GM12878 (cell line): ENCODE data around the gene ACVR1. TPM values are rescaled to one million over a fixed set of nuclear protein-coding genes. Genes with fewer than 3 reads are reported as not detected.

Source experiments
- ATAC-seq: fragments of 200-7000 bp; cut with Tn5 transposase; 3 replicates; pipeline ENCODE4 v1.9.1; 2020; ENCODE audit warnings: mild to moderate bottlenecking, moderate library complexity
- BruUV-seq: library from RNA; stranded (reverse); fragments of 400-500 nt; replicated peaks from 2 replicates; lab custom pipeline; 2021; lab: Mats Ljungman, UMichigan
- CTCF ChIA-PET: fragments of 300-600 bp; sonication (Branson Sonifier 250); formaldehyde crosslinking; extraction: SDS; loops from one replicate; lab custom pipeline; 2021; ENCODE audit warnings: inconsistent platforms; lab: Yijun Ruan, JAX
- POLR2A ChIA-PET: fragments of 350-600 bp; formaldehyde crosslinking; extraction: SDS; loops from one replicate; lab custom pipeline; 2021; ENCODE audit warnings: inconsistent platforms; lab: Charles Lee
- RAD21 ChIA-PET: fragments of 300-600 bp; sonication (Branson Sonifier 250); formaldehyde crosslinking; loops from one replicate; lab custom pipeline; 2023; ENCODE audit warnings: antibody characterized with exemption; ENCODE audit not compliant: unreplicated experiment; lab: Charles Lee
- SMC1A ChIA-PET: fragments of 300-600 bp; sonication (Branson Sonifier 250); formaldehyde crosslinking; loops from one replicate; lab custom pipeline; 2023; ENCODE audit not compliant: unreplicated experiment, uncharacterized antibody; lab: Charles Lee
- DNase-seq: peaks from one replicate; pipeline ENCODE4 v3.0.0-alpha.2; 2011; ENCODE audit warnings: low read depth, low spot score
- FAIRE-seq: peaks from 3 replicates; lab custom pipeline; 2011; peaks lifted over from hg19 to GRCh38; lab: Jason Lieb, UNC
- H2AFZ ChIP-seq: 2 replicates; pipeline ENCODE4 v1.6.0; 2011; ENCODE audit warnings: low read depth, low read length, control low read depth; ENCODE audit not compliant: control insufficient read depth
- H3K27ac ChIP-seq: 2 replicates; pipeline ENCODE4 v1.5.1; 2011; ENCODE audit warnings: control low read depth; ENCODE audit not compliant: control insufficient read depth, insufficient read depth
- H3K27me3 ChIP-seq, 2 experiments: replicated peaks in 1 of 2; 2 replicates each; pipeline versions ENCODE4 v1.6.0 to v1.6.1; 2011; ENCODE audit warnings: low read length in 1 of 2; ENCODE audit not compliant: control insufficient read depth in 2 of 2, insufficient read depth in 2 of 2
- H3K36me3 ChIP-seq, 2 experiments: 2 replicates each; pipeline ENCODE4 v1.5.1; 2011; ENCODE audit warnings: low read length in 1 of 2; ENCODE audit not compliant: control insufficient read depth in 2 of 2, insufficient read depth in 2 of 2
- H3K4me1 ChIP-seq: 2 replicates; pipeline ENCODE4 v1.6.1; 2011; ENCODE audit warnings: mild to moderate bottlenecking, low read length, moderate library complexity, mixed read lengths; ENCODE audit not compliant: control insufficient read depth, insufficient read depth
- H3K4me2 ChIP-seq: 2 replicates; pipeline ENCODE4 v1.6.0; 2011; ENCODE audit warnings: control low read depth; ENCODE audit not compliant: control insufficient read depth, insufficient read depth
- H3K4me3 ChIP-seq: fragments of 200-600 bp; sonication (generic); 2 replicates; pipeline ENCODE4 v1.5.1; 2016
- H3K79me2 ChIP-seq: 2 replicates; pipeline ENCODE4 v1.6.0; 2011; ENCODE audit warnings: low read length; ENCODE audit not compliant: control insufficient read depth, insufficient read depth
- H3K9ac ChIP-seq: 2 replicates; pipeline ENCODE4 v1.8.0; 2011; ENCODE audit warnings: low read length, control low read depth, mixed read lengths; ENCODE audit not compliant: control insufficient read depth, insufficient read depth
- H3K9me3 ChIP-seq: replicated peaks from 3 replicates; pipeline ENCODE4 v1.5.1; 2011; ENCODE audit warnings: mild to moderate bottlenecking, low read length; ENCODE audit not compliant: control insufficient read depth, insufficient read depth
- H4K20me1 ChIP-seq: 2 replicates; pipeline ENCODE4 v1.6.0; 2011; ENCODE audit not compliant: control insufficient read depth, insufficient read depth
- BHLHE40 ChIP-seq, 2 experiments: fragments of 450-650 bp in 1 of 2; IDR thresholded peaks; 2 replicates each; pipeline ENCODE4 v1.6.1; 2011 to 2017; ENCODE audit warnings: low read depth in 2 of 2, borderline replicate concordance in 1 of 2, improper control_type of control experiment in 1 of 2, low read length in 1 of 2, mild to moderate bottlenecking in 1 of 2
- DPF2 ChIP-seq: fragments of 450-650 bp; IDR thresholded peaks from 2 replicates; pipeline ENCODE4 v1.6.1; 2017; ENCODE audit warnings: mild to moderate bottlenecking
- EGR1 ChIP-seq, 2 experiments: IDR thresholded peaks; 1 replicate in 1 of 2; 2 replicates in 1 of 2; pipeline ENCODE4 v1.6.1; 2011 to 2012; ENCODE audit warnings: low read depth in 2 of 2, low read length in 2 of 2, borderline replicate concordance in 1 of 2, mild to moderate bottlenecking in 1 of 2, moderate library complexity in 1 of 2
- FOXM1 ChIP-seq: IDR thresholded peaks from 2 replicates; pipeline ENCODE4 v1.6.1; 2012; ENCODE audit warnings: low read depth, mild to moderate bottlenecking, inconsistent platforms, low read length, moderate library complexity
- IRF4 ChIP-seq: IDR thresholded peaks from 2 replicates; pipeline ENCODE4 v1.6.1; 2011; ENCODE audit warnings: low read depth, low read length
- NFXL1 ChIP-seq: fragments of 450-650 bp; IDR thresholded peaks from 2 replicates; pipeline ENCODE4 v1.6.1; 2017; ENCODE audit warnings: antibody characterized with exemption, mild to moderate bottlenecking, borderline replicate concordance
- NR2C2 ChIP-seq: IDR thresholded peaks from 2 replicates; pipeline ENCODE4 v1.6.1; 2011; ENCODE audit warnings: borderline replicate concordance, low read depth; ENCODE audit not compliant: control insufficient read depth, insufficient read length
- NR2F1 ChIP-seq: fragments of 450-650 bp; conservative IDR thresholded peaks from 2 replicates; pipeline ENCODE4 v1.6.1; 2017; ENCODE audit warnings: mild to moderate bottlenecking
- SREBF2 ChIP-seq: IDR thresholded peaks from 2 replicates; pipeline ENCODE4 v1.6.1; 2012; ENCODE audit warnings: mild to moderate bottlenecking, low read length
- YY1 ChIP-seq: IDR thresholded peaks from 2 replicates; pipeline ENCODE4 v1.6.1; 2011; ENCODE audit warnings: low read depth, mild to moderate bottlenecking, low read length
- ZNF217 ChIP-seq: fragments of 450-650 bp; IDR thresholded peaks from 2 replicates; pipeline ENCODE4 v1.6.1; 2017; ENCODE audit warnings: antibody characterized with exemption, mild to moderate bottlenecking
- WGBS: methylation state at CpG from one replicate; pipeline ENCODE4 v1.1.6; 2016; ENCODE audit warnings: low lambda C conversion rate; ENCODE audit not compliant: insufficient replicate concordance, insufficient coverage; ENCODE audit errors: missing lambda C conversion rate; 5-methylcytosine and 5-hydroxymethylcytosine counted together
- in situ Hi-C: fragments of 300-500 bp; cut with MboI; formaldehyde crosslinking; loops from 9 replicates; pipeline ENCODE4 v1.14.3; 2018; ENCODE audit warnings: mixed read lengths
- intact Hi-C: fragments of 100-400 bp; cut with micrococcal nuclease; formaldehyde crosslinking; loops from one replicate; pipeline ENCODE4 v1.14.2; 2022; ENCODE audit not compliant: unreplicated experiment
- polyA plus RNA-seq, 11 experiments: library from polyadenylated mRNA; depleted of rRNA in 4 of 11; unstranded in 6 of 11; stranded (reverse) in 5 of 11; fragments of >200 nt; fragmentation: Nextera tagmentation in 4 of 11; fragmentation: Illumina TruSeq in 1 of 11; extraction: Ambion mirVana in 4 of 11; extraction: Trizol in 1 of 11; gene quantifications; 1 replicate in 1 of 11; 2 replicates in 10 of 11; pipeline versions ENCODE4 v1.2.1 to v1.2.3, GENCODE V29; 2011 to 2016; ENCODE audit warnings: inconsistent platforms in 2 of 11, missing spikeins in 2 of 11, low read depth in 1 of 11
- total RNA-seq, 4 experiments: library from RNA; depleted of rRNA in 3 of 4; stranded (reverse); fragments of >200 nt in 3 of 4; fragmentation: Illumina TruSeq in 1 of 4; extraction: Trizol in 1 of 4; gene quantifications; 2 replicates each; pipeline versions ENCODE4 v1.2.1 to v1.2.3, GENCODE V29; 2013 to 2021
- TF ChIP-seq, protein P1 (sequence below), 3 experiments: IDR thresholded peaks in 2 of 3; conservative IDR thresholded peaks in 1 of 3; 2 replicates each; pipeline ENCODE4 v1.5.1; 2011; ENCODE audit warnings: low read depth in 3 of 3, low read length in 3 of 3, mild to moderate bottlenecking in 3 of 3, control low read depth in 2 of 3, moderate library complexity in 2 of 3, inconsistent platforms in 1 of 3, mixed read lengths in 1 of 3; ENCODE audit not compliant: control insufficient read depth in 2 of 3, insufficient read depth in 1 of 3; ENCODE audit errors: extremely low read depth in 1 of 3
- TF ChIP-seq, protein P2 (sequence below): IDR thresholded peaks from 2 replicates; pipeline ENCODE4 v1.6.1; 2011; ENCODE audit warnings: low read depth, mild to moderate bottlenecking, low read length, moderate library complexity, borderline replicate concordance; ENCODE audit errors: extremely low read depth

The ACVR1 gene
- total and polyA plus RNA-seq, 10 of the 15 experiments (the other 5 are each of a cell fraction or from before 2014, with no cell fraction given): 0.06 to 0.24 (median 0.14) TPM; not detected in 4

DNA sequence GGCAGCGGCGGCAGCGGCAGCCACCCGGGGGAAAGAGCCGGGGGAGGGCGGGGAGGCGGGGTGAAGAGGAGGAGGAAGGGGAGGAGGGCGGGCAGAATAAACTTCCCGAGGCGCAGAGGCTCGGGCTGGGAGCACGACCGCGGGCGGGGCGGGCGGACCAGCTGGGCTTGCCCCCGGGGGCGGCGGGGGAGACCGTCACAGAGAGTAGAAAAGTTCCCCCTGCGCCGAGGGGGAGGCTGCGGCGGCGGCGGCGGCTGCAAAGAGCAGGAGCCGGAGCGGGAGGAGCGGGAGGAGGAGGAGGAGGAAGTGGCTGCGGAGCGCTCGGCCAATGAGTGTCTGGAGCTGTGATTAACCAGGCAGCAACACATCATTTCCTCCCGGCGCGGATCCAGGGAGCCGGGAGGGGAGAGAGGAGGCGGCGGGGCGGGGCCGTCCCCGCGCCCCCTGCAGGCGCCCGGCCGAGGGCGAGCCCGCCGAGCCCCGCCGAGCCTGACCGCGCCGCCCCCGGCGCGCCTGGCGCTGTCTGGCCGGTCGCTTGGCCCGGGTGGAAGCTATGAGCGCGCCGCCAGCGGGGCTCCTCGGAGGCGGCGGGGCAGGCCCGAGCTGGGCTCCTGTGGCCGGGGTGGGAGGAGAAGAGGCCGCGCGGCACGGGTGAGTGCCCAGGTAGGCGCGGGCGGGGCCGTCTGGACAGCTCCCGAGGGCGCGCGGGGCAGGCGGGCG lies at the start of gene ACVR1 (continued):
- no peak for TF ChIP-seq DPF2
- TF ChIP-seq YY1: 0 out of 2 replicates have a peak, but pooled peaks have one; percentile 24
- TF ChIP-seq BHLHE40 (IDR thresholded peaks at IDR 0.05; ENCODE audit: borderline replicate concordance in 1 of 2, low read depth in 2 of 2, low read length in 1 of 2): peak in 1 of 2 experiments; percentile 30; a peak in 1 of 4 replicates
- TF ChIP-seq, protein P1, sequence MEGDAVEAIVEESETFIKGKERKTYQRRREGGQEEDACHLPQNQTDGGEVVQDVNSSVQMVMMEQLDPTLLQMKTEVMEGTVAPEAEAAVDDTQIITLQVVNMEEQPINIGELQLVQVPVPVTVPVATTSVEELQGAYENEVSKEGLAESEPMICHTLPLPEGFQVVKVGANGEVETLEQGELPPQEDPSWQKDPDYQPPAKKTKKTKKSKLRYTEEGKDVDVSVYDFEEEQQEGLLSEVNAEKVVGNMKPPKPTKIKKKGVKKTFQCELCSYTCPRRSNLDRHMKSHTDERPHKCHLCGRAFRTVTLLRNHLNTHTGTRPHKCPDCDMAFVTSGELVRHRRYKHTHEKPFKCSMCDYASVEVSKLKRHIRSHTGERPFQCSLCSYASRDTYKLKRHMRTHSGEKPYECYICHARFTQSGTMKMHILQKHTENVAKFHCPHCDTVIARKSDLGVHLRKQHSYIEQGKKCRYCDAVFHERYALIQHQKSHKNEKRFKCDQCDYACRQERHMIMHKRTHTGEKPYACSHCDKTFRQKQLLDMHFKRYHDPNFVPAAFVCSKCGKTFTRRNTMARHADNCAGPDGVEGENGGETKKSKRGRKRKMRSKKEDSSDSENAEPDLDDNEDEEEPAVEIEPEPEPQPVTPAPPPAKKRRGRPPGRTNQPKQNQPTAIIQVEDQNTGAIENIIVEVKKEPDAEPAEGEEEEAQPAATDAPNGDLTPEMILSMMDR (IDR thresholded peaks at IDR 0.05 in 2 of 3, conservative IDR thresholded peaks at IDR 0.05 in 1 of 3; ENCODE audit: control insufficient read depth in 2 of 3, extremely low read depth in 1 of 3, insufficient read depth in 1 of 3, low read depth in 3 of 3, low read length in 3 of 3): peak; percentile 5 to 34 (median 14); a peak in 1 of 6 replicates
- TF ChIP-seq ZNF217: no peak
- TF ChIP-seq IRF4: no peak
- peak; percentile 98 for TF ChIP-seq NFXL1
- 0 out of 2 replicates have a peak, but pooled peaks have one; percentile 19 for TF ChIP-seq NR2F1
- 0 out of 3 replicates have a peak, but pooled peaks of 1 of the 2 experiments have one; percentile 20 for TF ChIP-seq EGR1 (IDR thresholded peaks at IDR 0.05; ENCODE audit: borderline replicate concordance in 1 of 2, low read depth in 2 of 2, low read length in 2 of 2)

DNA sequence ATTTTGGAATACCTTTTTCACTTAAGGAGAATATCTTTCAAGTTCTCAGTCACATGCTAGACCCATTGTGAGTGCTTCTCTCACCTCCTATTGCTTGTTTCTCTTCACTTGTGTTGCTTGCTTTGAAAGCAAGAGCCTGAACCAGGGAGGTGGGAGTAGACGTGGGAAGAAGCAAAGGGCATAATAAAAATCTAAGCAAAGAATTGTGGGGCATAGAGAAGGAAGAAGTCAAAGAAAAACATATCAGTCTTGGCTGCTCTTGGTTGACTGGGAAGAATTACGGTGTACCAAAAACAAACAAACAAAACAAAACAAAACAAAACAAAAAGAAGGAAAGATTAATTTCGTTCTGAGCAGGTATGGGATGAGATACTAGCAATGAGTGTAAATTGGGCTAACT lies 48.9 kb upstream of the ACVR1 start:
- Histone ChIP-seq H3K79me2 (no peaks in the 10 kb centered on the region), H3K9ac (no peak overlapping the region), H2AFZ (no peak overlapping the region), H3K4me1 (no peaks in the 10 kb centered on the region), H3K9me3 (no peaks in the 10 kb centered on the region), H4K20me1 (no peaks in the 10 kb centered on the region), H3K4me3 (no peak overlapping the region), H3K27me3 (no peaks in the 10 kb centered on the region), H3K4me2 (no peak overlapping the region), H3K27ac (no peak overlapping the region), H3K36me3 (no peaks in the 10 kb centered on the region)
- 12% methylated on average over 3 of the region's 3 CpGs for WGBS
- ChIA-PET POLR2A (no interaction called here), CTCF (no interaction called here), RAD21 (no interaction called here), SMC1A (no interaction called here)
- in situ Hi-C loops (no loop called here), intact Hi-C loops (no loop called here)
- no TSS peak for BruUV-seq
- no peak for ATAC-seq
- DNase-seq: no peak
- no peak for FAIRE-seq
- no peak for TF ChIP-seq NR2C2
- TF ChIP-seq, protein P2, sequence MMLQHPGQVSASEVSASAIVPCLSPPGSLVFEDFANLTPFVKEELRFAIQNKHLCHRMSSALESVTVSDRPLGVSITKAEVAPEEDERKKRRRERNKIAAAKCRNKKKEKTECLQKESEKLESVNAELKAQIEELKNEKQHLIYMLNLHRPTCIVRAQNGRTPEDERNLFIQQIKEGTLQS: no peak
- no peak for TF ChIP-seq SREBF2
- TF ChIP-seq, protein P1 (IDR thresholded peaks at IDR 0.05 in 2 of 3, conservative IDR thresholded peaks at IDR 0.05 in 1 of 3; ENCODE audit: control insufficient read depth in 2 of 3, extremely low read depth in 1 of 3, insufficient read depth in 1 of 3, low read depth in 3 of 3, low read length in 3 of 3): no peak
- no peak for TF ChIP-seq FOXM1
